SK-N-SH (cell line): Measurements from ENCODE around the gene SS18. TPM values are rescaled to one million over a fixed set of nuclear protein-coding genes. Genes with fewer than 3 reads are reported as not detected.

Experiments
- CTCF ChIA-PET: fragments of 300-600, 350-600 bp; formaldehyde crosslinking; extraction: SDS; loops from one replicate; lab custom pipeline; 2021; lab: Yijun Ruan, JAX
- POLR2A ChIA-PET: fragments of 350-600 bp; sonication (Branson Sonifier 250); formaldehyde crosslinking; extraction: SDS; loops from one replicate; lab custom pipeline; 2020; ENCODE audit warnings: antibody characterized with exemption, inconsistent platforms; lab: Yijun Ruan, JAX
- DNase-seq: peaks from one replicate; pipeline ENCODE4 v3.0.0; 2012
- H2AFZ ChIP-seq: fragments of 200-600 bp; sonication (generic); 2 replicates; pipeline ENCODE4 v1.8.1; 2016; ENCODE audit warnings: antibody characterized with exemption, mild to moderate bottlenecking, low read depth
- H3F3A ChIP-seq: fragments of 200-600 bp; sonication (generic); replicated peaks from 2 replicates; pipeline ENCODE3; 2016; ENCODE audit warnings: antibody characterized with exemption, mild to moderate bottlenecking; ENCODE audit not compliant: insufficient read depth
- H3K27ac ChIP-seq, 2 experiments: fragments of 200-500 bp in 1 of 2; fragments of 200-600 bp in 1 of 2; sonication (Bioruptor generic) in 1 of 2; sonication (generic), shearing (Covaris generic) in 1 of 2; 2 replicates each; pipeline versions ENCODE4 v1.5.1 to v1.6.1; 2014 to 2016; ENCODE audit warnings: low read depth in 2 of 2, inconsistent platforms in 1 of 2, low read length in 1 of 2, mild to moderate bottlenecking in 1 of 2, mixed read lengths in 1 of 2
- H3K27me3 ChIP-seq: fragments of 200-600 bp; sonication (generic), shearing (Covaris generic); 2 replicates; pipeline ENCODE4 v1.6.1; 2016; ENCODE audit warnings: mixed run types; ENCODE audit not compliant: insufficient read depth
- H3K36me3 ChIP-seq, 2 experiments: fragments of 200-500 bp in 1 of 2; fragments of 200-600 bp in 1 of 2; sonication (Bioruptor generic) in 1 of 2; sonication (generic) in 1 of 2; replicated peaks in 1 of 2; 2 replicates each; pipeline versions ENCODE3 to v1.5.1; 2014 to 2016; ENCODE audit warnings: low read length in 1 of 2, mild to moderate bottlenecking in 1 of 2; ENCODE audit not compliant: insufficient read depth in 2 of 2, control insufficient read depth in 1 of 2
- H3K4me1 ChIP-seq, 2 experiments: fragments of 200-500 bp in 1 of 2; fragments of 200-600 bp in 1 of 2; sonication (Bioruptor generic) in 1 of 2; sonication (generic), shearing (Covaris generic) in 1 of 2; 2 replicates each; pipeline versions ENCODE4 v1.5.1 to v1.6.1; 2014 to 2016; ENCODE audit warnings: low read depth in 1 of 2, low read length in 1 of 2, mixed run types in 1 of 2; ENCODE audit not compliant: insufficient read depth in 2 of 2, control insufficient read depth in 1 of 2
- H3K4me2 ChIP-seq: fragments of 200-600 bp; sonication (generic), shearing (Covaris generic); 2 replicates; pipeline ENCODE4 v1.6.1; 2017; ENCODE audit warnings: mixed run types
- H3K4me3 ChIP-seq, 2 experiments: fragments of 200-500 bp in 1 of 2; fragments of 200-600 bp in 1 of 2; sonication (Bioruptor generic) in 1 of 2; sonication (generic), shearing (Covaris generic) in 1 of 2; 2 replicates each; pipeline versions ENCODE4 v1.5.1 to v1.8.1; 2014 to 2016; ENCODE audit warnings: low read depth in 2 of 2, inconsistent platforms in 1 of 2, low read length in 1 of 2, mild to moderate bottlenecking in 1 of 2, mixed read lengths in 1 of 2, moderate library complexity in 1 of 2
- H3K79me2 ChIP-seq: fragments of 200-600 bp; sonication (generic); 2 replicates; pipeline ENCODE4 v1.8.1; 2017; ENCODE audit warnings: mild to moderate bottlenecking; ENCODE audit not compliant: insufficient read depth
- H3K9ac ChIP-seq: fragments of 200-600 bp; sonication (generic); 2 replicates; pipeline ENCODE4 v1.6.1; 2017; ENCODE audit warnings: mixed run types
- H3K9me2 ChIP-seq: fragments of 200-600 bp; sonication (generic); 2 replicates; pipeline ENCODE4 v1.6.1; 2017; ENCODE audit warnings: mixed run types
- H3K9me3 ChIP-seq: fragments of 200-600 bp; sonication (generic); 2 replicates; pipeline ENCODE4 v1.6.1; 2017; ENCODE audit warnings: mixed run types, mild to moderate bottlenecking, moderate library complexity
- H4K20me1 ChIP-seq: fragments of 200-600 bp; sonication (generic); 2 replicates; pipeline ENCODE4 v1.6.1; 2017; ENCODE audit warnings: mild to moderate bottlenecking, mixed run types; ENCODE audit not compliant: insufficient read depth
- CHD2 ChIP-seq: fragments of 150-350 bp; IDR thresholded peaks from 2 replicates; pipeline ENCODE4 v1.6.1; 2018; ENCODE audit warnings: low read length; ENCODE audit not compliant: partially characterized antibody
- ELF1 ChIP-seq: IDR thresholded peaks from 2 replicates; pipeline ENCODE4 v1.4.0; 2012
- EP300 ChIP-seq, 2 experiments: IDR thresholded peaks; 2 replicates each; pipeline versions ENCODE4 v1.4.0 to v1.6.1; 2012; ENCODE audit warnings: borderline replicate concordance in 1 of 2, low read depth in 1 of 2, low read length in 1 of 2
- FOXJ3 ChIP-seq: sonication (generic); formaldehyde crosslinking; IDR thresholded peaks from 2 replicates; pipeline ENCODE4 v1.5.1; 2020; ENCODE audit warnings: mild to moderate bottlenecking, missing genetic modification reagents
- GABPA ChIP-seq: IDR thresholded peaks from 2 replicates; pipeline ENCODE4 v1.4.0; 2012; ENCODE audit warnings: low read depth, mild to moderate bottlenecking
- POLR2AphosphoS5 ChIP-seq: IDR thresholded peaks from 2 replicates; pipeline ENCODE4 v1.6.1; 2012; ENCODE audit warnings: low read depth, low read length
- RAD21 ChIP-seq: IDR thresholded peaks from 2 replicates; pipeline ENCODE4 v1.6.1; 2012; ENCODE audit warnings: mild to moderate bottlenecking, low read length
- RXRA ChIP-seq: IDR thresholded peaks from 2 replicates; pipeline ENCODE4 v1.4.0; 2012; ENCODE audit warnings: low read depth, mild to moderate bottlenecking, borderline replicate concordance
- SIN3A ChIP-seq: IDR thresholded peaks from 2 replicates; pipeline ENCODE4 v1.6.1; 2012; ENCODE audit warnings: low read depth, mild to moderate bottlenecking, low read length, moderate library complexity, borderline replicate concordance
- TCF12 ChIP-seq: IDR thresholded peaks from 2 replicates; pipeline ENCODE4 v1.4.0; 2012
- TEAD4 ChIP-seq: IDR thresholded peaks from 2 replicates; pipeline ENCODE4 v1.4.0; 2012; ENCODE audit warnings: mild to moderate bottlenecking, borderline replicate concordance; ENCODE audit not compliant: insufficient read depth
- YY1 ChIP-seq: IDR thresholded peaks from 2 replicates; pipeline ENCODE4 v1.4.0; 2012; ENCODE audit warnings: low read depth, mild to moderate bottlenecking
- WGBS: methylation state at CpG from one replicate; pipeline ENCODE4 v1.1.6; 2017; ENCODE audit warnings: low lambda C conversion rate; 5-methylcytosine and 5-hydroxymethylcytosine counted together
- polyA plus RNA-seq, 3 experiments: library from polyadenylated mRNA; depleted of rRNA; stranded (reverse); fragments of >200 nt; gene quantifications; 2 replicates each; pipeline ENCODE4 v1.2.3, GENCODE V29; 2012
- TF ChIP-seq, protein P1 (sequence below): fragments of 150-350 bp; IDR thresholded peaks from 2 replicates; pipeline ENCODE4 v1.6.1; 2017; ENCODE audit warnings: antibody characterized with exemption, low read length, low read depth, borderline replicate concordance
- TF ChIP-seq, protein P2 (sequence below): IDR thresholded peaks from 2 replicates; pipeline ENCODE4 v1.4.0; 2012; ENCODE audit warnings: low read depth
- TF ChIP-seq, protein P3 (sequence below): IDR thresholded peaks from 2 replicates; pipeline ENCODE4 v1.4.0; 2012; ENCODE audit warnings: low read depth, borderline replicate concordance

SS18 gene
- polyA plus RNA-seq, 1 of the 3 experiments (the other 2 are of a cell fraction), result 98.6 TPM

DNA sequence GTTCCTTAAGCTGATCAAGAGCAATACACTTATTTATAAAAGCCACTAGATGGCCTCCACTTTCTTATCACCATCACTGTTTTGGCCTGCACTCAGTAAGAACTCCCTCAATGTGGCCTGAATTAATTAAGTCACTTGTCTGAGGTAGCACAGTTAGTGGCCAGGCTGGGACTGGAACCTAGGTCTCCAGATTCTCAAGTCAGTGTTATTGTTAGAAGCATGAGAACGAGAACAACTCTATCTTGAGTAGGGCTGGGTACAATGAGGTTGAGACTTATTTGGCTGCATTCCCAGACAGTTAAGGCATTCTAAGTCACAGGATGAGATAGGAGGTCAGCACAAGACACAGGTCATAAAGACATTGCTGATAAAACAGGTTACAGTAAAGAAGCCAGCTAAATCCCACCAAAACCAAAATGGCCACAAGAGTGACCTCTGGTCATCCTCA lies 115.8 kb downstream of the SS18 start:
- Histone ChIP-seq H3K4me3 (no peak overlapping the region), H3K4me2 (no peak overlapping the region), H4K20me1 (no peaks in the 10 kb centered on the region), H3K9me2 (no peaks in the 10 kb centered on the region), H3K79me2 (no peaks in the 10 kb centered on the region), H3K27me3 (no peaks in the 10 kb centered on the region), H3K9me3 (no peaks in the 10 kb centered on the region), H3K9ac (no peak overlapping the region), H2AFZ (no peak overlapping the region), H3K4me1 (no peaks in the 10 kb centered on the region), H3K36me3 (no peaks in the 10 kb centered on the region), H3F3A (no peaks in the 10 kb centered on the region), H3K27ac (no peak overlapping the region)
- no peak for DNase-seq
- ChIA-PET POLR2A (no interaction called here), CTCF (no interaction called here)
- 80% methylated on average over 1 of the region's 1 CpG for WGBS
- TF ChIP-seq GABPA, result no peak
- TF ChIP-seq RAD21, result no peak
- TF ChIP-seq EP300 (IDR thresholded peaks at IDR 0.05; ENCODE audit: borderline replicate concordance in 1 of 2, low read depth in 1 of 2, low read length in 1 of 2), result no peak
- TF ChIP-seq YY1, result no peak
- no peak for TF ChIP-seq CHD2
- no peak for TF ChIP-seq TCF12
- no peak for TF ChIP-seq TEAD4
- no peak for TF ChIP-seq ELF1
- no peak for TF ChIP-seq SIN3A
- no peak for TF ChIP-seq FOXJ3 (CRISPR knock-in tag)
- TF ChIP-seq, protein P1, sequence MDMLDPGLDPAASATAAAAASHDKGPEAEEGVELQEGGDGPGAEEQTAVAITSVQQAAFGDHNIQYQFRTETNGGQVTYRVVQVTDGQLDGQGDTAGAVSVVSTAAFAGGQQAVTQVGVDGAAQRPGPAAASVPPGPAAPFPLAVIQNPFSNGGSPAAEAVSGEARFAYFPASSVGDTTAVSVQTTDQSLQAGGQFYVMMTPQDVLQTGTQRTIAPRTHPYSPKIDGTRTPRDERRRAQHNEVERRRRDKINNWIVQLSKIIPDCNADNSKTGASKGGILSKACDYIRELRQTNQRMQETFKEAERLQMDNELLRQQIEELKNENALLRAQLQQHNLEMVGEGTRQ, result no peak
- TF ChIP-seq, protein P2, sequence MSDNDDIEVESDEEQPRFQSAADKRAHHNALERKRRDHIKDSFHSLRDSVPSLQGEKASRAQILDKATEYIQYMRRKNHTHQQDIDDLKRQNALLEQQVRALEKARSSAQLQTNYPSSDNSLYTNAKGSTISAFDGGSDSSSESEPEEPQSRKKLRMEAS, result no peak
- TF ChIP-seq, protein P3, sequence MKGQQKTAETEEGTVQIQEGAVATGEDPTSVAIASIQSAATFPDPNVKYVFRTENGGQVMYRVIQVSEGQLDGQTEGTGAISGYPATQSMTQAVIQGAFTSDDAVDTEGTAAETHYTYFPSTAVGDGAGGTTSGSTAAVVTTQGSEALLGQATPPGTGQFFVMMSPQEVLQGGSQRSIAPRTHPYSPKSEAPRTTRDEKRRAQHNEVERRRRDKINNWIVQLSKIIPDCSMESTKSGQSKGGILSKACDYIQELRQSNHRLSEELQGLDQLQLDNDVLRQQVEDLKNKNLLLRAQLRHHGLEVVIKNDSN, result no peak
- no peak for TF ChIP-seq POLR2AphosphoS5
- TF ChIP-seq RXRA, result no peak

Other genes starting within 250 kb of the SS18 start
- gene PSMA8, start 43.3 kb upstream of the SS18 start, polyA plus RNA-seq (2012; rRNA removed), result not detected in 2 replicates
- gene TAF4B, start 135.8 kb upstream of the SS18 start, polyA plus RNA-seq (2012; rRNA removed), result 1.3 and 1.6 TPM in 2 replicates